ENCODE measurements around the gene IL17REL.

Gene IL17REL

DNA sequence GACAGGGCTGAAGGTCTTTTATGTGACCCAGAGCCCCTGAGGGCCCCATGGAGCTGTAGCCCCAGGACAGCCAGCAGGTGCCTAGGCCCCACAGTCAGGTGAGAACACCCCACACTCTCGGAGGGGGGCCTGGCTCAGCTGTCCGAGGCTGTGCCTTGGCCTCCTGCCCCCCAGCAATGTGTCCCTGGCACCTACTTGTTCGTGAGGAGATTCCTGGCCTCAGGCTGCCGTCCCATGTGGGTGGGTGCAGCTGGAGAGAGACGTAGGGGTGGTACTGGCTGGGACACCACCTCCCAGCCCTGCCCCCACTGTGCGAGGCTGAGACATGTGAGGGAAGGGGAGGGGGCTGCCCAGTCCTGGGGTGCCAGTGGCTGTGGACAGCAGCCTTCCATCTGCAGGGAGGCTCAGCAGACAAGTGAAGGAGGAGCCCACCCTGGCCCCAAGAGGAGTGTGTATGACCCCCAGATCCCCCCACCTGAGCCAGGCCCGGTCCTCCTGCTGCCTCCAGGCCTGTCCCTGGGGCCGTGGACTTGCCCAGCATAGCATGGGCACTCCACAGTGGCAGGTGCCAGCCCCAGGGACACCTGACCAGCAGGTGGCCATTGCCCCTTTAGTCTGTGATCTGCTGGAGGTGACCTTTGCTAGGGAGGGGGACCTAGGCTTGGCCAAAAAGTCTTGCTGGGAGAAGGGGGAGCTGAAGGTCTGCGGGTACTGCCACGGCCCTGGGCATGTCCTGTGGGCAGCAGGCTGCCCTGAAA, 17.0 kb downstream of the IL17REL start:
- peak; percentile 6 for DNase-seq
- H3K4me1 ChIP-seq = peaks cover 3% of the 10 kb centered on the region; the same call in 1 of the 2 replicates
- no peaks in the 10 kb centered on the region for H3K36me3 ChIP-seq
- H3K9me3 ChIP-seq = 0 out of 2 replicates have a peak, but pooled peaks cover 4% of the 10 kb centered on the region
- no peak overlapping the region for H3K4me3 ChIP-seq (ENCODE audit: low read depth, low read length)
- TF ChIP-seq, protein P1, sequence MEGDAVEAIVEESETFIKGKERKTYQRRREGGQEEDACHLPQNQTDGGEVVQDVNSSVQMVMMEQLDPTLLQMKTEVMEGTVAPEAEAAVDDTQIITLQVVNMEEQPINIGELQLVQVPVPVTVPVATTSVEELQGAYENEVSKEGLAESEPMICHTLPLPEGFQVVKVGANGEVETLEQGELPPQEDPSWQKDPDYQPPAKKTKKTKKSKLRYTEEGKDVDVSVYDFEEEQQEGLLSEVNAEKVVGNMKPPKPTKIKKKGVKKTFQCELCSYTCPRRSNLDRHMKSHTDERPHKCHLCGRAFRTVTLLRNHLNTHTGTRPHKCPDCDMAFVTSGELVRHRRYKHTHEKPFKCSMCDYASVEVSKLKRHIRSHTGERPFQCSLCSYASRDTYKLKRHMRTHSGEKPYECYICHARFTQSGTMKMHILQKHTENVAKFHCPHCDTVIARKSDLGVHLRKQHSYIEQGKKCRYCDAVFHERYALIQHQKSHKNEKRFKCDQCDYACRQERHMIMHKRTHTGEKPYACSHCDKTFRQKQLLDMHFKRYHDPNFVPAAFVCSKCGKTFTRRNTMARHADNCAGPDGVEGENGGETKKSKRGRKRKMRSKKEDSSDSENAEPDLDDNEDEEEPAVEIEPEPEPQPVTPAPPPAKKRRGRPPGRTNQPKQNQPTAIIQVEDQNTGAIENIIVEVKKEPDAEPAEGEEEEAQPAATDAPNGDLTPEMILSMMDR (IDR thresholded peaks at IDR 0.05; ENCODE audit: low read depth, low read length) = no peak
- H3K27me3 ChIP-seq = no peaks in the 10 kb centered on the region

DNA sequence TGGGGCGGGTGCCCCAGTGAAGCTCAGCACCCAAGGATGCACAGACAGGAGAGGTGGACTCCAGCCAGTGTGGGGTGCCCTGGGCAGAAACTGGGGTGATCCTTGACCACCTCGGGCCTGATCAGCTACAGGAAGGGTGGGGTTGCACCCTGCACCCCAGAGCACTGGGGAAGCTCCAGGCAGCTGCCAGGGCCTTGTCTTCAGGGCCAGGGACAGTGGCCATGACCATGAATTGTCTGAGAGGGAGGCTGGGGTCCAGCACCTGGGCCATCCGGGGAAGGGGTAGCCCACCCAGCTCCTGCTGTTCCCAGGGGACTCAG, 17.6 kb downstream of the IL17REL start:
- H3K36me3 ChIP-seq = no peaks in the 10 kb centered on the region
- peaks cover 4% of the 10 kb centered on the region; the same call in 1 of the 2 replicates for H3K9me3 ChIP-seq
- no peak for DNase-seq
- H3K4me3 ChIP-seq (ENCODE audit: low read depth, low read length) = no peak overlapping the region
- peaks cover 3% of the 10 kb centered on the region; the same call in 1 of the 2 replicates for H3K4me1 ChIP-seq
- no peaks in the 10 kb centered on the region for H3K27me3 ChIP-seq
- TF ChIP-seq, protein P1 (IDR thresholded peaks at IDR 0.05; ENCODE audit: low read depth, low read length) = no peak

DNA sequence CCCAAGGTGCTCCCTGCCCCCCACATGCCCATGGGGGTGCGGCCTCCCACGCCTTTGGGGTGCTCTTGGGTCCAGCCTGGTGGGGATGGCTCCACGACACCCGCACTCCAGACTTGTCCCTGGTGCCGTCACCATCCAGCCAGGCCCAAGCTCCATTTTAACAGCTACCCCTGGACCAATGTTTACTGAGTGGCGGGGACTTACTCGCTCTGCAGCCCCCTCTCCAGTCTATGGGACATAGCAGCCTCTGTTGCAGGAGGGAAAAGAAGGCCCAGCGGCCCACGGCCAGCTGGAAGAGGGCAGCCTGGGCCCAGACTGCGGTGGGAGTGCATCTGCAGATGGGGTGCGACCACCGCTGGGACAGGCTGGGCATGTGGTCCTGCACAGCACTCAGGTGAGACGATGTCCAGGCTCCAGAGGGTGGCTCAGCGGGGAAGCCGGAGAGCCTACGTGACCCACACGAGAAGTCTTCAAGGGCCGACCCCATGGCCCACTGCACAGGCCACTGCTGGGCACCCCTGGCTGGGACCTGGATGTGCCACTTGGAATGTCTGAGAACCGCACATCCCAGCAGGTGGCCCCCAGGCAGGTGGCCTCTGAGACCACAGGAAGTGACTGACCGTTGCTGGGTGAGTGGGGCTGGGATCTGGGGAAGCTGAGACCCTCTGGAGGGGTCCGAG, 18.1 kb downstream of the IL17REL start:
- DNase-seq = no peak
- Histone ChIP-seq H3K9me3 (peaks cover 4% of the 10 kb centered on the region; the same call in 1 of the 2 replicates), H3K27me3 (no peaks in the 10 kb centered on the region), H3K4me3 (ENCODE audit: low read depth, low read length) (no peak overlapping the region), H3K36me3 (no peaks in the 10 kb centered on the region), H3K4me1 (peaks cover 3% of the 10 kb centered on the region; the same call in 1 of the 2 replicates)
- TF ChIP-seq, protein P1 (IDR thresholded peaks at IDR 0.05; ENCODE audit: low read depth, low read length) = no peak

DNA sequence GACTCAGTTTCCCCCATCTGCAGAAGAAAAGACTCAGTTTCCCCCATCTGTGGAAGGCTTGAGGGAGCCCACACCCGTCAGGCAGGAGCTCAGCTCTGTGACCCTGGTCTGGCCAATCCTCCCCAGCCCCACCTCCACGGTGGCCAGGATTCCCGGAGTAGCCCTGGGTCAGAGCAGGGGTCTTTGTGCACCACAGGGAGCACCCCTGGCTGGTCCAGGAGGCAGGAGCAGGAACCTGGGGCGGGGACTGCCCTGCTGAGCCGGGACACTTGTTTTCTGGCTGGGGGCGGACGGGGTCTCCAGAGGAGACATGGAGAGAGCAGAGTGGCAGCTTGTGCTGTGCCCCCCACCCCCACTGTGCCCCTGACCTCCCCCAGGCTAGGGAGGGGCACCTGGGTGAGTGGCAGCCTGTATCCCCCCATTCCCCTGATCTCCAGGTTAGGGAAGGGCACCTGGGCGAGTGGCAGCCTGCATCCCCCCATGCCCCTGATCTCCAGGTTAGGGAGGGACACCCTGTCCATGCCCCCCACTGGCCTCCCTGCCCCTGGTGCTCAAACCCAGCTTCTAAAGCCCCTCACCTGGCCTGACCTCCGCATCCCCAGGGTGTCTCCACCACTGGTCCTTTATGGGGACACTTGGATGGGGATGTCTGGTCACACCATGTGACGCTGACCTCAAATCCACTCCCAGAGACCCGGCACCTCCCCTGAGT, 18.8 kb downstream of the IL17REL start:
- H3K4me3 ChIP-seq (ENCODE audit: low read depth, low read length) = no peak overlapping the region
- peak; percentile 6 for DNase-seq
- TF ChIP-seq, protein P1 (IDR thresholded peaks at IDR 0.05; ENCODE audit: low read depth, low read length) = no peak
- H3K27me3 ChIP-seq = no peaks in the 10 kb centered on the region
- H3K4me1 ChIP-seq = no peaks in the 10 kb centered on the region
- H3K36me3 ChIP-seq = no peaks in the 10 kb centered on the region
- peaks cover 4% of the 10 kb centered on the region; the same call in 1 of the 2 replicates for H3K9me3 ChIP-seq

DNA sequence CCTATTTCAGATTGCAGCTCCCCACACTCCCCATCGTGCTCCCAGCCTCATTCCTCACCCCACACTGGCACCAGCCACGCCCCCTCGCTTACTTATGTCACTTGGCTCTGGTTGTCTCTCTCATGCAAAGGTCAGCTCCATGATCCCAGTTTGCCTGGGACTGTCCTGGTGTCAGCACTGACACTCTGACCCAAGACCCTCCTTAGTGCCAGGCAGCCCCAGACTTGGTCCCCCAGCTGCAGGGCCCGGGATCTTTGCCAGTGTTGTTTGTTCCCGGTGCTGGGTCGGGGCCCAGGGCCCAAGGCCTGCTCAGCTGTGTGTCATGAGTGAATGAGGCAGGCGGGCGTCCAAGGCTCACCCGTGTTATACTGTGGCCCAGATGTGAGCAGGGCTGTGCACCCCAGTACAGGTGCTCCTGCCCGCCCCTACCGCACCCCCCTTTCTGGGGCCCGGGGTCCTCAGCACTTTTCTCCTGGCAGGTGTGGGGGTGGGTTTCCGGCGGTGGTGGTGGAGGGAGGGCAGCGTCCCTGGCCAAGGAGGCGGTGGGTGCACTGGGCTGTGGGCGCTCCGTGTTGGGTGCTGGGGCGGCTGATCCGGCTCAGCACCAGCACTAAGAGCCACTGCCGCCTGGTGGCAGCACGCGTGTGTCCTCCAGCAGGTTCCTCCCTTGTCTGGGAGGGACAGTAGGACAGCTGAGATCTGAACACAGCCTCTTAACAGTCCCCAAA, 19.5 kb downstream of the IL17REL start:
- Histone ChIP-seq H3K4me1 (no peaks in the 10 kb centered on the region), H3K36me3 (no peaks in the 10 kb centered on the region), H3K27me3 (no peaks in the 10 kb centered on the region), H3K4me3 (ENCODE audit: low read depth, low read length) (no peak overlapping the region), H3K9me3 (peaks cover 4% of the 10 kb centered on the region; the same call in 1 of the 2 replicates)
- DNase-seq = peak; percentile 76
- TF ChIP-seq, protein P1 (IDR thresholded peaks at IDR 0.05; ENCODE audit: low read depth, low read length) = peak; percentile 78
